DOHH2 (cell line): ENCODE data around the gene MLH3.

Experiments
- H3F3A ChIP-seq: fragments of 200-600 bp; sonication (generic), shearing (Covaris generic); 2 replicates; pipeline ENCODE4 v1.6.0; 2016; ENCODE audit warnings: antibody characterized with exemption, mild to moderate bottlenecking; ENCODE audit not compliant: control insufficient read depth, insufficient read depth
- H3K27ac ChIP-seq: fragments of 200-600 bp; sonication (generic); 2 replicates; pipeline ENCODE4 v1.5.1; 2014; ENCODE audit warnings: low read depth, mild to moderate bottlenecking, low read length, moderate library complexity
- H3K27me3 ChIP-seq: fragments of 200-600 bp; sonication (generic); 2 replicates; pipeline ENCODE4 v1.6.1; 2014; ENCODE audit warnings: mild to moderate bottlenecking, low read length, mixed read lengths; ENCODE audit not compliant: control insufficient read depth
- H3K36me3 ChIP-seq: fragments of 200-600 bp; sonication (generic); 2 replicates; pipeline ENCODE4 v1.6.1; 2014; ENCODE audit warnings: mild to moderate bottlenecking, low read length, moderate library complexity, mixed read lengths; ENCODE audit not compliant: control insufficient read depth
- H3K4me1 ChIP-seq: fragments of 200-600 bp; sonication (generic); 2 replicates; pipeline ENCODE4 v1.6.1; 2014; ENCODE audit warnings: mild to moderate bottlenecking, low read length, mixed read lengths; ENCODE audit not compliant: control insufficient read depth
- H3K4me2 ChIP-seq: fragments of 200-600 bp; sonication (generic); 2 replicates; pipeline ENCODE4 v1.6.0; 2014; ENCODE audit warnings: mild to moderate bottlenecking, low read length, moderate library complexity
- H3K4me3 ChIP-seq: fragments of 200-600 bp; sonication (generic); 2 replicates; pipeline ENCODE4 v1.5.1; 2014; ENCODE audit warnings: mild to moderate bottlenecking, low read length, mixed read lengths
- H3K79me2 ChIP-seq: fragments of 200-600 bp; sonication (generic); 2 replicates; pipeline ENCODE4 v1.6.1; 2014; ENCODE audit warnings: mild to moderate bottlenecking, low read length, mixed read lengths; ENCODE audit not compliant: control insufficient read depth
- H3K9me2 ChIP-seq: fragments of 200-600 bp; sonication (generic); replicated peaks from 2 replicates; pipeline ENCODE4 v1.6.1; 2014; ENCODE audit warnings: mild to moderate bottlenecking, low read length, mixed read lengths; ENCODE audit not compliant: control insufficient read depth
- H3K9me3 ChIP-seq: fragments of 200-600 bp; sonication (generic); 2 replicates; pipeline ENCODE4 v1.6.1; 2014; ENCODE audit warnings: antibody characterized with exemption, low read length, mixed read lengths; ENCODE audit not compliant: control insufficient read depth, insufficient read depth
- H4K20me1 ChIP-seq: fragments of 200-600 bp; sonication (generic); 2 replicates; pipeline ENCODE4 v1.6.0; 2014; ENCODE audit warnings: low read depth, mild to moderate bottlenecking, antibody characterized with exemption, low read length, moderate library complexity; ENCODE audit not compliant: control insufficient read depth, insufficient read depth
- EZH2phosphoT487 ChIP-seq: fragments of 200-600 bp; sonication (generic); IDR thresholded peaks from 2 replicates; pipeline ENCODE4 v1.6.1; 2017; ENCODE audit warnings: borderline replicate concordance, mild to moderate bottlenecking, antibody characterized with exemption, low read length, moderate library complexity, mixed read lengths
- TF ChIP-seq, protein P1 (sequence below): fragments of 200-600 bp; sonication (generic); IDR thresholded peaks from one replicate; pipeline ENCODE4 v1.5.1; 2014; ENCODE audit warnings: antibody characterized with exemption, mild to moderate bottlenecking, low read depth, low read length; ENCODE audit not compliant: poor library complexity, severe bottlenecking

MLH3 gene

DNA sequence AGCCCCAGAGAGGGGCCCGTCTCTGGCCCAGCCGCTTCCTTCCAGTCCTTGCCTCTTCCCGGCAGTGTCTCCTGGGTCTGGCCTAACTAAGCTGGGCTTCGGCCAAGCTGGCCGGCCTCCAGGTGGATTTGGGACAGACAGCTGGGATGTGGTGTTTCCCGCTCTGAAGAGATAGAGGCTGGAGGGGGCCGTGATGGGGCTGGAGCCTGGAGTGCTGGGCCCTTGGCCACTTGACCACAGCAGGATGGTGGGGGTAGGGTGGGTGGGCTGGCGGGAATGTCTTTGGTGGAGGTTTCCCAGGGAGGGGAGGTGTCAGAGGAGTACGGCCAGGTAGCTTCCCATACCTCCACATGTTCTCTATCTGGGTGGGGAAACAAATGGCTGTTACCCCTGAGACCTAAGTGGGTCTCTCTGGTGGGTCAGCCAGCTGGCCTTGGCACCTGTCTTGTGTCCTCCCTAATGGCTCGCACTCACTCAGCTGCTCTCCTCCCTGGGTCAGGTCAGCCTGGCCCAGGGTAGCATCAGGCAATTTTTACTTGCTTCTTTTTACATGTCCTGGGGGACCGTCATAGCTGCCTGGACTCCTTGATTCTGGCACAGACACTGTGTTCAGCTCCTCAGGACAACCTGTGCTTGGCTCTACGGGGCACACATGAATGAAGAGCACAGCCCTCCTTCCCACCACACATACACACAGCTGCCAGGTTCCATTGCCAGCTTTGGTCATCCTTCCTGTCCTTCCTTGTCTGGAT lies 76.0 kb downstream of the MLH3 start:
- H3K4me2 ChIP-seq = no peak overlapping the region
- no peaks in the 10 kb centered on the region for H3K36me3 ChIP-seq
- H3K79me2 ChIP-seq = no peaks in the 10 kb centered on the region
- no peaks in the 10 kb centered on the region for H4K20me1 ChIP-seq
- H3K27ac ChIP-seq = no peak overlapping the region
- no peaks in the 10 kb centered on the region for H3F3A ChIP-seq
- TF ChIP-seq, protein P1, sequence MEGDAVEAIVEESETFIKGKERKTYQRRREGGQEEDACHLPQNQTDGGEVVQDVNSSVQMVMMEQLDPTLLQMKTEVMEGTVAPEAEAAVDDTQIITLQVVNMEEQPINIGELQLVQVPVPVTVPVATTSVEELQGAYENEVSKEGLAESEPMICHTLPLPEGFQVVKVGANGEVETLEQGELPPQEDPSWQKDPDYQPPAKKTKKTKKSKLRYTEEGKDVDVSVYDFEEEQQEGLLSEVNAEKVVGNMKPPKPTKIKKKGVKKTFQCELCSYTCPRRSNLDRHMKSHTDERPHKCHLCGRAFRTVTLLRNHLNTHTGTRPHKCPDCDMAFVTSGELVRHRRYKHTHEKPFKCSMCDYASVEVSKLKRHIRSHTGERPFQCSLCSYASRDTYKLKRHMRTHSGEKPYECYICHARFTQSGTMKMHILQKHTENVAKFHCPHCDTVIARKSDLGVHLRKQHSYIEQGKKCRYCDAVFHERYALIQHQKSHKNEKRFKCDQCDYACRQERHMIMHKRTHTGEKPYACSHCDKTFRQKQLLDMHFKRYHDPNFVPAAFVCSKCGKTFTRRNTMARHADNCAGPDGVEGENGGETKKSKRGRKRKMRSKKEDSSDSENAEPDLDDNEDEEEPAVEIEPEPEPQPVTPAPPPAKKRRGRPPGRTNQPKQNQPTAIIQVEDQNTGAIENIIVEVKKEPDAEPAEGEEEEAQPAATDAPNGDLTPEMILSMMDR = no peak
- TF ChIP-seq EZH2phosphoT487 = no peak
- no peak overlapping the region for H3K4me3 ChIP-seq
- no peaks in the 10 kb centered on the region for H3K9me2 ChIP-seq
- peaks cover 4% of the 10 kb centered on the region; the same call in 1 of the 2 replicates for H3K27me3 ChIP-seq
- H3K9me3 ChIP-seq = no peaks in the 10 kb centered on the region
- peaks cover 8% of the 10 kb centered on the region for H3K4me1 ChIP-seq

DNA sequence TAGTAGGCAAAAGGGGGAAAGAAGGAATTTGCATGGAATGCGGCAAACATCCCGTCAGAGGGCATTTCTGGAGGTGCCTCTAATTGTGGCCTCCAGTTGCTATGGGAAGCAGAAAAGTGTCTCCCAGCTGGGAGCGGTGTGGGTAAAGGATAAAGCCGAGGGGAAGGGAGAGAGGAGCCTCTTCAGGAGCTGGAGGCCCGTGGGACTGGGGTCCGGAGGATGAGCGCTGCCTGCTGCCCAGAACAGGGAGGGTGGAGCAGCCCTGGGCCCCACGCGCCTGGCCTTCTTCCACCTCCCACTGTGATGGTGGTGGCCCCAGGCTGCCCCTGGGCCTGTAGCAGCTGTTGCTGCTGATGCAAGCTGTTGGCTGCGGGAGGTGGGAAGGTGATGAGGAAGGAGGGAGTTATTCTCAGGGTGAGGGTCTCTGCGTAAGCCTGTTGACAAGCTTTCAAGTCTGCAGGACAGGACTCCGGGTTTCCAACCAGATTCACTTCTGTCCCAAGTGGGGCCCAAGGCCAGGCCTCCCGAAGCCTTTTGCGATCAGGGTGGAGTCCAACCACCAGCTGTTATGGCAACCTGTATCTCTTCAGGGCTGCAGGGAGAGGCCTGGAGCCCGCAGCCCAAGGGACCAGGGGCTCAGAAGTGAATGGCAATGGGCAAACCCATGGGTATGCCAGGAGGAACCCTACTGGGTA lies 76.8 kb downstream of the MLH3 start:
- Histone ChIP-seq H3F3A (no peaks in the 10 kb centered on the region), H4K20me1 (no peaks in the 10 kb centered on the region), H3K36me3 (no peaks in the 10 kb centered on the region), H3K4me1 (peaks cover 8% of the 10 kb centered on the region), H3K4me3 (no peak overlapping the region), H3K27me3 (peaks cover 6% of the 10 kb centered on the region; the same call in 1 of the 2 replicates), H3K27ac (no peak overlapping the region), H3K4me2 (no peak overlapping the region), H3K9me2 (no peaks in the 10 kb centered on the region), H3K79me2 (no peaks in the 10 kb centered on the region), H3K9me3 (no peaks in the 10 kb centered on the region)
- TF ChIP-seq, protein P1 = no peak
- TF ChIP-seq EZH2phosphoT487 = no peak

DNA sequence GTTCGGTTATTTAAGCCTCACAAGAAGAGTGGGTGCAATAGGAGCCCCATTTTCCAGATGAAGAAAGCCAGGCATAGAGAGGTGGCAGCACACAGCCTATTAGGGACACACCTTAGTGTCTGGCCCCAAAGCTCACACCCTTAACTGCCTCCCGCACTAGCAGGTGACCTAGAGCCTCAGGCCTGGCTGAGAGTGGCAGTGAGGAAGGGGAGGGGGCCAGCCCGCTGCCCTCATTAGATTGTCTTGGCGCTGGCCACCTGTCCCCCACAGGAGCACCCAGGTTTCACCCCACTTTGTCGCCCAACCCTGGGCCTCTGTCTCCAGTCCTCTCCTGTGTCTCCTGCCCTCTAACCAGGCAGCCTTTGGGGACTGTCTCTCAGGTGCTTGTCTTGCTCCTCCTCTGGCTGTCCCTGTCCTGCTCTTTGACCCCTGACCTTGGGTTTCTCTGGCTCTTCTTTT lies 77.3 kb downstream of the MLH3 start:
- H4K20me1 ChIP-seq = no peaks in the 10 kb centered on the region
- H3F3A ChIP-seq = no peaks in the 10 kb centered on the region
- no peaks in the 10 kb centered on the region for H3K79me2 ChIP-seq
- TF ChIP-seq EZH2phosphoT487 = no peak
- TF ChIP-seq, protein P1 = no peak
- no peaks in the 10 kb centered on the region for H3K36me3 ChIP-seq
- peaks cover 8% of the 10 kb centered on the region for H3K4me1 ChIP-seq
- no peaks in the 10 kb centered on the region for H3K9me3 ChIP-seq
- no peak overlapping the region for H3K27ac ChIP-seq
- peaks cover 6% of the 10 kb centered on the region; the same call in 1 of the 2 replicates for H3K27me3 ChIP-seq
- no peaks in the 10 kb centered on the region for H3K9me2 ChIP-seq
- H3K4me3 ChIP-seq = no peak overlapping the region
- H3K4me2 ChIP-seq = no peak overlapping the region
